NT2/D1 (cell line): Measurements from ENCODE around the gene PDPR.
A peak's percentile ranks its signal among the peaks of the same experiment; 100 is the strongest.
"Not testable (repeated sequence)": the region's sequence is repeated elsewhere in the genome, so short reads cannot be mapped to it uniquely, and the experiment has no call there.

ENCODE experiments used
- DNase-seq: peaks from one replicate; pipeline ENCODE4 v3.0.0-alpha.2; 2011; ENCODE audit warnings: low read depth, low spot score
- H3K27me3 ChIP-seq: 2 replicates; pipeline ENCODE4 v1.6.0; 2011; ENCODE audit warnings: mild to moderate bottlenecking; ENCODE audit not compliant: insufficient read length, insufficient read depth
- H3K36me3 ChIP-seq: 2 replicates; pipeline ENCODE4 v1.6.1; 2011; ENCODE audit warnings: mild to moderate bottlenecking, low read length, mixed read lengths; ENCODE audit not compliant: insufficient read depth, insufficient read length
- H3K4me1 ChIP-seq: 2 replicates; pipeline ENCODE4 v1.5.1; 2011; ENCODE audit not compliant: insufficient read depth, insufficient read length
- H3K4me3 ChIP-seq: 2 replicates; pipeline ENCODE4 v1.5.1; 2011; ENCODE audit warnings: low read depth; ENCODE audit not compliant: insufficient read length
- H3K9ac ChIP-seq: 2 replicates; pipeline ENCODE4 v1.6.0; 2011; ENCODE audit warnings: low read depth; ENCODE audit not compliant: insufficient read length
- H3K9me3 ChIP-seq: 2 replicates; pipeline ENCODE4 v1.5.1; 2011; ENCODE audit warnings: mild to moderate bottlenecking, low read length; ENCODE audit not compliant: insufficient read depth

The PDPR gene

GRCh38 chr16:70113982-70114826 lies at the start of gene PDPR:
PDPR (plus strand) TSS chr16:70114332; CDS start chr16:70120493, 6,161 bp downstream.
- H3K9me3 ChIP-seq = not testable (repeated sequence)
- peak; percentile 57 for DNase-seq

GRCh38 chr16:70064841-70065370 lies 49.2 kb upstream of the PDPR start:
- peak overlapping the region; percentile 83 for H3K9ac ChIP-seq
- not testable (repeated sequence) for H3K4me1 ChIP-seq, DNase-seq, H3K27me3 ChIP-seq, H3K36me3 ChIP-seq, H3K9me3 ChIP-seq
- peak overlapping the region; percentile 63 for H3K4me3 ChIP-seq

More at GRCh38 chr16:70113982-70114826, at the start of gene PDPR:
- H3K4me1 ChIP-seq, H3K36me3 ChIP-seq, H3K27me3 ChIP-seq: not testable (repeated sequence)
- peak within 1 kb of the TSS; percentile 93 for H3K9ac ChIP-seq
- H3K4me3 ChIP-seq = peak within 1 kb of the TSS; percentile 84

GRCh38 chr16:70065376-70065745 lies 48.8 kb upstream of the PDPR start:
- peak overlapping the region; percentile 83 for H3K9ac ChIP-seq
- H3K4me1 ChIP-seq, H3K27me3 ChIP-seq, H3K36me3 ChIP-seq, DNase-seq, H3K9me3 ChIP-seq: not testable (repeated sequence)
- H3K4me3 ChIP-seq = peak overlapping the region; percentile 63

GRCh38 chr16:70065746-70066658 lies 48.1 kb upstream of the PDPR start:
- not testable (repeated sequence) for H3K27me3 ChIP-seq, H3K9me3 ChIP-seq, H3K36me3 ChIP-seq, H3K4me1 ChIP-seq
- peak overlapping the region; percentile 80 for H3K9ac ChIP-seq
- peak; percentile 61 for DNase-seq
- peak overlapping the region; percentile 63 for H3K4me3 ChIP-seq

GRCh38 chr16:70066751-70067150 lies 47.4 kb upstream of the PDPR start:
- H3K36me3 ChIP-seq, H3K27me3 ChIP-seq, DNase-seq, H3K4me1 ChIP-seq, H3K9ac ChIP-seq, H3K9me3 ChIP-seq: not testable (repeated sequence)
- H3K4me3 ChIP-seq = peak overlapping the region; percentile 8

- H3K9me3 ChIP-seq, H3K27me3 ChIP-seq, H3K4me1 ChIP-seq, H3K36me3 ChIP-seq, DNase-seq, H3K4me3 ChIP-seq, H3K9ac ChIP-seq: not testable (repeated sequence)
These were observed 35.1 kb upstream of the PDPR start for GRCh38 chr16:70079081-70079480.

GRCh38 chr16:70081219-70081618 lies 32.9 kb upstream of the PDPR start:
- not testable (repeated sequence) for H3K9me3 ChIP-seq, H3K4me1 ChIP-seq, H3K4me3 ChIP-seq, H3K9ac ChIP-seq, DNase-seq, H3K27me3 ChIP-seq, H3K36me3 ChIP-seq

GRCh38 chr16:70083931-70084330 lies 30.2 kb upstream of the PDPR start:
- H3K27me3 ChIP-seq, H3K4me3 ChIP-seq, DNase-seq, H3K4me1 ChIP-seq, H3K9ac ChIP-seq, H3K36me3 ChIP-seq, H3K9me3 ChIP-seq: not testable (repeated sequence)

GRCh38 chr16:70088160-70088559 lies 26.0 kb upstream of the PDPR start:
- not testable (repeated sequence) for H3K4me1 ChIP-seq, H3K27me3 ChIP-seq, H3K9ac ChIP-seq, H3K36me3 ChIP-seq, H3K9me3 ChIP-seq, H3K4me3 ChIP-seq, DNase-seq

GRCh38 chr16:70088877-70089276 lies 25.3 kb upstream of the PDPR start:
- not testable (repeated sequence) for H3K9ac ChIP-seq, H3K27me3 ChIP-seq, DNase-seq, H3K36me3 ChIP-seq, H3K4me1 ChIP-seq, H3K4me3 ChIP-seq, H3K9me3 ChIP-seq

- H3K9me3 ChIP-seq, H3K27me3 ChIP-seq, H3K9ac ChIP-seq, H3K4me3 ChIP-seq, H3K36me3 ChIP-seq, H3K4me1 ChIP-seq, DNase-seq: not testable (repeated sequence)
These were observed 24.8 kb upstream of the PDPR start for GRCh38 chr16:70089289-70089688.
